NCI-H1930 (cell line): ENCODE results near the gene CACNG5.

Source experiments
- DNase-seq, 2 experiments: peaks; one replicate each; lab custom pipeline; 2025; lab: John Stamatoyannopoulos, UW

CACNG5 gene, protein sequence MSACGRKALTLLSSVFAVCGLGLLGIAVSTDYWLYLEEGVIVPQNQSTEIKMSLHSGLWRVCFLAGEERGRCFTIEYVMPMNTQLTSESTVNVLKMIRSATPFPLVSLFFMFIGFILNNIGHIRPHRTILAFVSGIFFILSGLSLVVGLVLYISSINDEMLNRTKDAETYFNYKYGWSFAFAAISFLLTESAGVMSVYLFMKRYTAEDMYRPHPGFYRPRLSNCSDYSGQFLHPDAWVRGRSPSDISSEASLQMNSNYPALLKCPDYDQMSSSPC

DNA sequence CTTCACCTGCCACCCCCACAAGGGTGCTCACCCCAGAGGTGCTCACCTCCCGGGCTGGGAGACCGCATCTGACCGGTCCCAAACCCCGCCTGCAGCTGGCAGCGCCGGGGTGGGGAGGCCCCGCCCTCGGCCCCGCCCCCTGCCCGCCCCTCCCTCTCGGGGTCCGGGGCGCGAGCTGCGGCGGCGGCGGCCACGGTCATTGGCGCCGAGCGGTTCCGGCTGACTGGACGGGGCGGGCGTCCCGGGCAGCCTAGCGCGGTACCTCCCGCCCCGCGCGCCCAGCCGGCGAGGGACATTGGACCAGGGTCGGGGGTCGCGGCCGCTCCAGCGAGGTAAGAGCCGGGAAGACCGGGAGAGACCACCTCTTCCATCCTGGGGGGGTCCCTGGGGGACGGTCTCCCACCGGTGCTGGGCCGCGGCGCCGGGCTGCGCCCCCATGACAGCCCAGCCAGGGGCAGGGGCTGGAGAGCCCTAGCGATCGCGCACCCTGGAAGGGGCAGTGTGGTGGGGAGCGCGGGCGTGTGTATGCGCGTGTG lies at the start of gene CACNG5:
CACNG5 (plus strand) TSS at position 199 of the 536 bp plus-strand sequence. CDS start 42,216 bp downstream, outside the sequence.
- peak in 1 of 2 experiments; percentile 33 for DNase-seq

DNA sequence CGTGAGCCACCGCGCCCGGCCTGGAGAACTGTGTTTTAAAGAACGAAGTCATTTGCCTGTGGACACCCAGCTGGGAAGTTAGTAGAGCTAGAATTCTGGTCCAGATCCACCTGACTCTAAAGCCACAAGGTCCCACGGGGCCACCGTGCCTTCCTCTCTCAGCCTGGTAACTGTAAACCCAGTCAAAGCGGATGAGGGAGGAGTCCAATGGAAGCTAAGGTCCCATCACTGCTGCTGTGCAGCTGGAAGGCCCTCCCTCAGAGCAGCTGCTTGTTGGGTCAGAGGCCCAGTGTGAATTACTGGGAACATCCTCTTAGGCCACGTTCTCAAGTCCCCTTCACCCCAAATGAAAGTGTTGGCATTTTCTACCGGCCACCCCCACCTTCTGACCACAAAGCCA lies 48.8 kb upstream of the CACNG5 start:
- DNase-seq: no peak

DNA sequence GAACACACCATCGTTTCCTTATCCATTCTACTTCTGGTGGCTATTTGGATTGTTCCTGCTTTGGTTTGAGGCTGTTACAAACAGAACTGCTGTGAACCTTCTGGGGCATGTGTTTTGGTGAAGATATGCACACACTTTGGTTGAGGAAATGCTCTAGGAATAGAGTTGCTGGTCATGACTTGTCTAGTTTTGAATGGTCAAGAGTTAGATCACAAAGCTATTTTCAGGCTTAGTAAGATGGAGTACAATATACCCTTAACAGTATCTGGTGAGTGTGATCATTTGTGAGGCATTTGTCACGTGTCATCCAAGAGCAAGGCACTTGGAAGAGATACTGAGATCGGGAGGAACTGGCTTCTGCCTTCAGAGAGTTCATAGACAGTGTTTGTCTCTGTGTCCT lies 47.0 kb upstream of the CACNG5 start:
- no peak for DNase-seq

DNA sequence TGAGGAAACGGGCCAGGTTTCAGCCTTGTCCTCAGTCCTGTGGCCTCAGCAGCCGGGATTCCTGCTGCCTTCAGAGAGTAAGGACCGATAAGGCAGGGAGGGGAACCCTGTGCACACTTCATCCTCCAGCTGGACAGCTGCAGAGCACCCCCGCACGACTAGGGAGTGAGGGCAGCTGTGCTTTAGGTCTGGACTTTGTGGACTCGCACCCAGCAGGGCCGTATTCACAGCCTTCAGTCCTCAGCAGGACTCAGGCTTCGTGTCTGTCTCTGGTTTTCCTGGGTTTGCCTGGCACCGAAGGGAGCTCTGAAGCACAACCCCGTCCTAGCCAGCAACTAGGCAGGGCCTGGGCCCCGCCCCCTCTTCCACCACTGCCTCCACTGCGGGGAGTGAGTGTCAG lies 45.8 kb upstream of the CACNG5 start:
- DNase-seq: no peak

DNA sequence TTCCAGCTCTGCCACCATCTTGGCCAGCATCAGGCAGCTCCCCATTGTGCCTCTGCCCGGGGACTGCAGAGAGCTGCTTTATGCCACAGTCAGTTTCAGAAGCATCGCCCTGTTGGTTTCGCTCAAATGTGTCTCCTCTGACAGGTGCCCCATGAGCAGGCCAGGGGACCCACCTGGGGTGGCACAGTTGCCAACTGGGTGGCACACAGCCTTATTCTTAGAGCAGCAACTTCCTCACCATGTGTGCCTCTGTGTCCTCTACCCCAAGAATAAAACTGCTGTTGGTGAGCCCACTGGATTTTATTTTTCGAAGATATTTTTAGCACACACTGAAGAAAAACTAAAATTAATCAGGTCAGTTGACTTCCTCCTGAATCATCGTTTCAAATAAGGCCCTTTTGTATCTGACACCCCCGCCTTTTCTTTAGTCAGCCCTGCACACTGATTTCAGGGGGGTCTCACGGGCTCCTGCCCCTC lies 44.9 kb upstream of the CACNG5 start:
- no peak for DNase-seq

DNA sequence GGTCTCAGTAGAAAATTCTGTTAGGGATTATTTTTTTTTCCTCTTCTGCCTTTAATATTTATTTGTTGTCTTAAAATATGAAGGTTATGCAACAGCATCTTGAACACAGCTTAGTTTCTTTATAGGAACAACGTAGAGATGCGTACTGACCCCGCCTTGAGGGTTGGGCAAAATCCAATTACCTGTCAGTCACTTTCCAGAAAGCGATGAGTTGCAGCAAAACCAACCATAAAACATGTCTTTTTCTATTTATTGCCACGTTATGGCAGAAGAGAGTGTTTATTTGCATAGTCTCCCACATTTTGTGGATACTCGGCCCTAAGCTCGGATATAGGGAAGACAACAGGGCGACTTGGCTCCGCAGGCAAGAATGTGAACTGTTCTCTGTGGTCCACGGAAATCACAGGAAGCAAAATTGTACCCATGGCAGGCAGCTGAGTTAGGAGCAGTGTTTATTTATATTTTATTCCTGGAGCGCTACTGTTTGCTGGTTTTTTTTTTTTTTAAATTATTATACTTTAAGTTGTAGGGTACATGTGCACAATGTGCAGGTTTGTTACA lies 44.3 kb upstream of the CACNG5 start:
- DNase-seq: no peak

DNA sequence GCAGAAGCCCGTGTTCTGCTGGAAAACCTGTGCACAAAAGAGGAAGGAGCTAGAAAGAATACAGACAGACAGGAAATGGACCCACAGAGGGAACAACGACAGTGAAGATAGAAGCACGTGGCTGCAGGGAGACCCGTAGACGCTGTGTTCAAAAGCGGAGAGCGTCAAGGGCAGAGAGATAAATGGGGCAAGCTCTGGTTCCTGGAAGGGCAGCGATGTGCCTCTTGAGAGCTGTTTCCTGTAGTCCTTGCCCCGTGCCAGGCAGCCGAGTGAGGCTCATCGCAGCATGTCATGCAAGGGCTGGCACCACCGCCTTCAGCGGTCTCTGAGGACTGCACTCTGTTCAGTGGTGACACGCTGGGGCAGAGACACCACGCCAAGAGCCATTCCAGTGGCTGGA lies 43.6 kb upstream of the CACNG5 start:
- DNase-seq: no peak

DNA sequence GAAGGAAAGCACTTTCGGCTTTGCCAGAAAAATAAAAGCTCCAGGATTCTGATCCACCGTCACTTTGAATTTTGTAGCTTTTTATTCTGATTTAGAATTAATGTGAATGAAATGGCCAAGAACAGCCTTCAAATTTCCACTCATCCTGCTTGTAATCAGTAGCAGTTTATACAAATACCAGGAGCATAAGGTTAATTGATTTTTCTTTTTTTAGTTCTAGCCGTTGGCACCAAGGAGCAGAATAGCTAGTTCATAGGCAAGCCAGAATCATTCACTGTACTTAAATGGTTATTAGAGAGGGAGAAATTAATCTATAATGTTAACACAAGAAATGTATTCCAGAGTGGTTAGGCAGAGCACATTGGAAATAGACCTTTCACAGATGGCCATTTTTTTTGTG lies 41.1 kb upstream of the CACNG5 start:
- no peak for DNase-seq

DNA sequence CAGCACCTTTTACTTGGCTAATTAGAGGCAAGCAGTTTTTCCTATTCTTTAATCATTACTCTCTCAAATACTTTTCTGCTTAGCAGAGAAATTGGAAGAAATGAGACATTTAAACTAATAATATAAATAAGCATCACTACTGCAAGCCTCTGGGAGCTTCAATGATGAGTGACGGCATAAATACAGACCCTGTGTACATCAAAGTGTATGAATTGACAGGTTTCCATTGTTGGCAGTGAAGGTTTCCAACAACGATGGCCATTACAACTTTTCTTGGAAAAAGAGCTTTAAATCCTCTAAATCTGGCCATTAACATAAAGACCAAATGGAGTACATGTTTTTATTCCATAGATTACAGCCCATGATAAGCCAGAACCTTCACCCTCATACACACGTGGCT lies 39.4 kb upstream of the CACNG5 start:
- DNase-seq: no peak

DNA sequence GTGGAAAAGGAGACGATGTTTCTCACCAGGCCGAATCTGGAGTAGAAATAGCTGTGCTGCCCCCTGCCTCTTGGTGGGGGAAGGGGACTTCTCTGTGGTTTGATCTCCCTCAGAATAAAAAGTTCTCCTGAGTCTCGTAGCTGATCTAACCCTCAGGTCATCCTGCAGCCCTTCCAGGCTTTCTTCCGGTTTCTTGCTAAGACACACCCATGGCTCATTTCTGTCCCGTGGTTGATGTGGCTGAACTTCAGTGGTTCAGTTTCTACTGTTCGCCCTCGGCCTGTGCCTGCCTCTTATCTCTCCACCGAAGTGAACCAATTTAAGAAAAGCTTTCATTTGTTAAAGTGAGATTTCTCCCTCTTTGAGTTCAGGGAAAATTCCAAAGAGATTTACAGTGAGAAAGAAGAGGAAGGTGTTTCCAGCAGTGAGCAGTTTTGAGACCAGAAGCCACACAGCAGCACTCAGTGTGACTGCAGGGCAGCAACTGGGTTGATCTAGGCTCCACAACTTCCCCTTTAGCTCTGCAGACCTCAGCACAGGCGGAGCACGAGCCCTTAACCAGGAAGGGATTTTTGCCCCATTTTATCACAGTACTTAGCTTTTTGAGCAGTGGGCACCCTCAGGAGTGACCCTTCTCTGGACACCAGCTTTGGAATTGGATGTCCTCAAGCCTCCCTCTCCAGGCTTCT lies 34.9 kb upstream of the CACNG5 start:
- no peak for DNase-seq

DNA sequence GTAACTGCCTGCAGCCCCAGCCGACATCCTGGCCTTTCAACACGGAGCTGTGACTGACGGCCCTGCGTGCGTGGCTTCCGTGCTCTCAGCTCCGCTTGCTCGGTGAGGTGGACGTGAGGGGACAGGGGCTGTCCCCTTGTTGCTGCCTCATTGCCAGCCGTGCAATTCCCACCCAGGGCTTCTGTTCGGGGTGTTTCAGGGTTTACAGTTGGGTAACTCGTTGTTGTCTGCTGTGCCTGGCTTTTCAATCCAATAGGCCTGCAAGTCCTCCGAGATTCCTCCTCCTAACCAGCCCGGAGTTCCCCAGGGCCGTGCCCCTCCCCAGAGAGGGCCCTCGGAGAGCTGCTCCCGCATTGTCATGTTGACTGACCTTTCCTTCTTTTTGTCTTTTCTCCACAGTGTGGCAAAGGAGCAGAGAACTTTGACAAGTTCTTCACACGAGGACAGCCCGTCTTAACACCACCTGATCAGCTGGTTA lies 31.4 kb upstream of the CACNG5 start:
- no peak for DNase-seq

DNA sequence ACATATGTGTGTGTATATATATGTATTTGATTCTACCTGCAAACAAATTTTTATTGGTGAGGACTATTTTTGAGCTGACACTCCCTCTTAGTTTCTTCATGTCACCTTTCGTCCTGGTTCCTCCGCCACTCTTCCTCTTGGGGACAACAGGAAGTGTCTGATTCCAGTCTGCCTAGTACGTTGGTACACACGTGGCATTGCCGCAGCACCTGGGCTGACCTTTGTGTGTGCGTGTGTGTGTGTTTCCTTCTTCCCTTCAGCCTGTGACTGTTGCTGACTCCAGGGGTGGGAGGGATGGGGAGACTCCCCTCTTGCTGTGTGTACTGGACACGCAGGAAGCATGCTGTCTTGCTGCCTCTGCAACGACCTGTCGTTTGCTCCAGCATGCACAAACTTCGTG lies 29.4 kb upstream of the CACNG5 start:
- no peak for DNase-seq

DNA sequence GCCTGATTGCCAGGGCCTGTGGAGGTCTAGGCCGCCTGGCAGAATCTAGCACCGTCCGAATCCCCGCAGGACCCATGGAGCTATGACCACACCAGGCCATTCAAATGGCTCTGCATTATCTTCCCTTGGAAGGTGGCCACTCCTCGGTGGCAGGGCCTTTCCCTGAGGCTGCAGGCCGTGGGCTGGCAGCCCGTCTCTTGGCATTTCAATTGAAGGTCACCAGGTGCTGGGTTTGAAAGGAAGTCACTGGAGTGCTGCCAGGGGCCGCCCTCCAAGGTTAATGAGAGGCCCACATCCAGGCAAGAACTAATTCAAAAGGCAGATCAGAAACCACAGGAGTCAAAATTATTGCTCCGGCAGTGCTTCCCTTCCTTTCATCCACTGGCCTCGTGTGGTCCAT lies 27.7 kb upstream of the CACNG5 start:
- no peak for DNase-seq

DNA sequence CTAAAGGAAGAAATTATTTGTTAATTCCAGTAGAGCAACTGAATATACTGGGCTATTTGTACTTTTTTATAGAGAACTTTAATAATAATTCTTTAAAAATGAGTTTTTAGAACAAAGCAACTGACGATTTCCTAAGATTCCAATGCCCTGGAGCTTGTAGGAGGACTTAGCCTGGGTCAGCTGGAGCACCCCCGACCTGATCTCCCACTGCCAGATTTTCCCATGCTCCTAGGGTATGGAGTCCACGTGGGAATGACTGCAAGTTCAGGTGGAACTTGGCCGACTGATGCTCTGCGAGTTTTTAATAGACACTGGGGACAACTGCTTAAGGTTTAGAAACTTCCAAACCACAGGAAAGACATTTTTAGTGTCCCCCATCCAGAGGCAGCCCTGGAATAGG lies 25.5 kb upstream of the CACNG5 start:
- DNase-seq: no peak

DNA sequence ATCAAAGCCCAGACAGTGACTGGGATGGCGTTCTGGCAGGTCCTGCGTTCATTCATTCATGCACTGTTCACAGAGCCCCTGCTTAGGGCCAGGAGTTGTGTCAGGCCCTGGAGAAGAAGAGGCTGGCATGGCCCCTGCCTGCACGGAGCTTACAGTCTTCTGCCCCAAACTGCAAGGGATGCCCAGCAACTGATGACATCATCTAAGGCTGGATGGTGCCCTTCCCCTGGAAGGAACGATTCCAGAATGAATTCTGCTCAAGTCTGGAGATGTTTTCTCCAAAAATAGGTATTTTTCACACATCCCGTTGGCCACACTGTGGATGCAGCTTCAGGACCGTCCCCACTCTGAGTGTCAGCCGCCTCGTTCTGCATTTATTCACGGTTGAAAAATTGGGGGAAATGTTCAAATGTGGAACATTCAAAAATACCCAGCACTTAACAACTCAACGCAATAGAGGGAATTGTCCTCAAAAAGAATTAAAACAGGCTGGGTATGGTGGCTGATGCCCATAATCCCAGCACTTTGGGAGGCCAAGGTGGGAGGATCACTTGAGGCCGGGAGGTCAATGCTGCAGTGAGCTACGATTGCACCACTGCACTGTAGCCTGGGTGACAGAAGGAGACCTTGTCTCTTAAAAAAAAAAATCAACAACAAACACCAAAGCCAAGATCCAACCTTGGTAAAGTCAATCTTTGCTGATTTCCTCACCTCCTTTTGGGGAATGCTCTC lies 23.8 kb upstream of the CACNG5 start:
- DNase-seq: no peak

DNA sequence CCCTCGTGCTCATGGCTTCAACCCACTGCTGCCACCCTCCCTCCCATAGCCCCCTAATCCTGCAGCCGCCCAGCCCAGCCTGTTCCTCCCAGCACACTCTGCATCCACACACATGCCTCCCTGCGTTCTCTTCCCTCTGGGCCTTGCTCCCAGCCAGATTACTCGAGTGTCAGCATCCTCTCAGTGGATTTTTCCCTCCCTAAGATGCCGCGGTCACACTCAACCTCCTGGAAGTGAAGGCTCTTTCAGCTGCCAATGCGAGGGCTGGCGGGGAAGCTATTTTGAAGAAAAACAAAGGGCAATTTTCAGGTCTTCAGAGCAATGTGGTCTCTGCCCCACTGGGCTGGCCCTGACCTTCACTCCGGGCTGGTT lies 23.2 kb upstream of the CACNG5 start:
- DNase-seq: no peak

DNA sequence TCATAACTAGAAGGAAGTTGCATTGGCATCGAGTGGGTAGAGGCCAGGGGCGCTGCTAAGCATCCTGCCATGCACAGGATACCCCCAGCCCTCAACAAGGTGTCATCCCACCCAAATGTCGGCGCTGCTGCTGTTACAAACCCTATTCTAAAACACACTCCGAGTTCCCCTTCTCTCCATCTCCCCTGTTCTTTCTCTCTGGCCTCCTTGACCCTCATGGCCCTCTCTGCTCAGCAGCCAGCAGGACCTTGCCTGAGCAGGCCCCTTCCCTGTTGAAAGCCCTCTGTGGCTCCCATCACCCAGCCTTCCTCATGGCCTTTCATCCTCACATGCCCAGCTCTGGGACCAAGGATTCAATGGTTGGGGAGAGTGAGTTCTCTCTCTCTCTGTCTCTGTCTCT lies 22.3 kb upstream of the CACNG5 start:
- DNase-seq: no peak

DNA sequence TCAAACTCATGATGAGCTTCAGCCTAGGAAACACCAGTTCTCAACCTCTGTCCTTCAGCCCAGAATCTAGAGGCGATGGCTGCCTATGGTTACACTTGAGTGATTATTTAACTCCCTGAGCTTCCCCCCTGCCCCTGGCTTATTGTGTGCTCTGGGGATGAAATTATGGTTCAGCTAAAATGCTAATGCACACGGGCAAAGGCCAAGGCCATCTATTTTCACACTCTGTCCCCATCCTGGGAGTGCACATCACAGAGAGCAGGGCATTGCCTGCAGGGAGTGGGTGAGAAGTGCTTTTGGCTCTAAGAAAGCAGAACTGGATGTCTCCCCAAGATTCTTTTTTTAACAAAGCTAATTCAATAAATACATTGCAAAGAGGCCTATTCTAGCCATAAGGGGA lies 21.6 kb upstream of the CACNG5 start:
- no peak for DNase-seq

DNA sequence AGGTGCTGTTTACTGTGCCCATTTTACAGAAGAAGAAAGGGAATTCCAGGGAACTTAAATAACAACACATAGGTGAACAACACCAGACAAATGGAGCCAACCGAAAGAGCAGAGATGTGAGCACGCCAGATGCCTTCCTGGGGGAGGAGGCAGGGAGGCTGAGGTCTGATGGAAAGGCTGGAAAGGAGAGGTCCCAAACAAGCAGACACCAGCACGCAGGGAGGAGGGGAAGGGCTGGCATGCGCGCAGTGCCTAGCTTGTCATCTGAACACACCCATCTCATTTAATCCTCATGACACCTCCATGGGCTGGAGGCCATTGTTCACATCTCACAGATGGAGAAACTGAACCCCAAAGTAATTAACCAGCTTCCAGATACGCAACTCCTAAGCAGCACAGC lies 20.9 kb upstream of the CACNG5 start:
- no peak for DNase-seq

DNA sequence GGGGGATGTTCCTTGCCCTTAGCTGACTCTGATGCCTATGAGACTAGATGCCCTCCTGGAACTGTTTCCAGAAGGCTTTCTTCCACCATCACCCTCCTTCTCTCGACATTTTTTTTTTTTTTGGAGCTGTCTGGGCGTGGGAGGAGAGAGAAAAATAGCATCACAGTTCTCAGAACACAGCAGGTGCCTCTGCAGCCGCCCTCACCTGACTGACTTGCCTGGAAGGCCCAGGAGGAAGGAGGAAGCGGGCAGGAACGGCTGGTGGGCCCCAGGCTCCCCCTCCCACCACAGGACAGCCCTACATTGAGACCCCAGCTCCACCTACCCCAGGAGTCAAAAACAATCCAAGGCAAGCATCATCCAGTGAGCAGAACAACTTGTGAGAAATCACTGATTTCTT lies 20.3 kb upstream of the CACNG5 start:
- no peak for DNase-seq

DNA sequence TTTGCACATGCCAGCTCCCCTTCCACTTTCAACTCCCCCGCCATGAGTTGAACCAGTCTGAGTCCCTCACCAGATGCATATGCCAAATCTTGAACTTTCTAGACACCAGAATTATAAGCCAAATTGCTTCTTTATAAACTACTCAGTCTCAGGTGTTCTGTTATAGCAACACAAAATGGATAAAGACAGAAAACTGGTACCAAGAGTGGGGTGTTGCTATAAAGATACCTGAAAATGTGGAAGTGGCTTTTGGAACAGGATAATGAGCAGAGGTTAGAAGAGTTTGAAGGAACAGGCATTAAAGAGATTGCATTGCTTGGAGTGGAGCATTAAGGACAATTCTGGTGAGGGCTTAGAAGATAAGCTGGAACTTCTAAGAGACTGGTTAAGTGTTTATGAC lies 17.2 kb upstream of the CACNG5 start:
- DNase-seq: no peak

DNA sequence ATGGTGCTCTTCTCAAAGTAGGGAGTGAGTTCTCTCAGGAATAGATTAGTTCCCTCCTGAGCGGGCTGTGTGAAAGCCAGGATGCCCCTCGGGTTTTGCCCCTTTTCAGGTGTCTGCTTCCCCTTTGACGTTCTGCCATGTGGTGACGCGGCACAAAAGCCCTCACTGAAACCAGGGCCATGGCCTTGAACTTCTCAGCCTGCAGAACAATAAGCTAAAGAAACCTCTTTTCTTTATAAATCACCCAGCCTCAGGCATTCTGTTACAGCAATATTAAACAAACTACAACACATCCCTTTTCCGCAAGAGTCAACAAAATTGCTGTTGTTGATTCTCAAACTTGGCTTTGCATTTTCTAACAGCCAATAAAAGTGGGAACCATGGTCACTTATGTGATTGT lies 15.5 kb upstream of the CACNG5 start:
- DNase-seq: no peak
